ENCODE data around the gene PLEKHO2. TPM values are rescaled to one million over a fixed set of nuclear protein-coding genes. Genes with fewer than 3 reads are reported as not detected.

The PLEKHO2 gene
- total RNA-seq, 1 experiment from 2014 or later: 2.0 TPM

GRCh38 chr15:64816452-64816851 is 25.3 kb upstream of the PLEKHO2 start:
- no peak for TF ChIP-seq CTCF (IDR thresholded peaks at IDR 0.05; ENCODE audit: unreplicated experiment)
- ChIA-PET CTCF (interaction anchor here (17.5 kb wide), 1 partner anchor 87 kb away, joined by 233 read pairs; no protein-coding TSS in a partner anchor), POLR2A (no interaction called here)
- DNase-seq (ENCODE audit: unreplicated experiment): no peak
- no peak overlapping the region for H3K27ac Mint-ChIP-seq (ENCODE audit: low read depth, unreplicated experiment)
- no peaks in the 10 kb centered on the region for H3K36me3 Mint-ChIP-seq (ENCODE audit: insufficient read depth, unreplicated experiment)
- intact Hi-C loops (cut with micrococcal nuclease): no loop called here
- no peaks in the 10 kb centered on the region for H3K27me3 Mint-ChIP-seq (ENCODE audit: insufficient read depth, unreplicated experiment)
- no peak overlapping the region for H3K4me3 Mint-ChIP-seq (ENCODE audit: unreplicated experiment)
- BruUV-seq (replicated peaks): no TSS peak
- H3K9me3 Mint-ChIP-seq (ENCODE audit: unreplicated experiment): no peaks in the 10 kb centered on the region
- no peaks in the 10 kb centered on the region for H3K4me1 Mint-ChIP-seq (ENCODE audit: insufficient read depth, unreplicated experiment)

- ChIA-PET POLR2A (interaction anchor here (0.6 to 1.7 kb wide), 9 partner anchors 10 to 527 kb away, joined by 3 to 9 read pairs (median 4); partner anchors contain the start of genes PLEKHO2 and SPG21), CTCF (no interaction called here)
- H3K4me3 Mint-ChIP-seq (ENCODE audit: unreplicated experiment): peak overlapping the region; percentile 71
- intact Hi-C loops (cut with micrococcal nuclease): no loop called here
- TSS peak; percentile 52 for BruUV-seq (replicated peaks)
- no peak for DNase-seq (ENCODE audit: unreplicated experiment)
- peak overlapping the region; percentile 83 for H3K27ac Mint-ChIP-seq (ENCODE audit: low read depth, unreplicated experiment)
- H3K36me3 Mint-ChIP-seq (ENCODE audit: insufficient read depth, unreplicated experiment): peaks cover 6% of the 10 kb centered on the region
- H3K9me3 Mint-ChIP-seq (ENCODE audit: unreplicated experiment): no peaks in the 10 kb centered on the region
- peaks cover 5% of the 10 kb centered on the region for H3K4me1 Mint-ChIP-seq (ENCODE audit: insufficient read depth, unreplicated experiment)
- no peak for TF ChIP-seq CTCF (IDR thresholded peaks at IDR 0.05; ENCODE audit: unreplicated experiment)
- H3K27me3 Mint-ChIP-seq (ENCODE audit: insufficient read depth, unreplicated experiment): no peaks in the 10 kb centered on the region
These were observed 16.7 kb upstream of the PLEKHO2 start for GRCh38 chr15:64824929-64825430.

GRCh38 chr15:64825431-64826294 is 16.1 kb upstream of the PLEKHO2 start, which contains the start of gene PIF1:
TSS of gene PIF1 (minus strand) at chr15:64825647. CDS start at chr15:64824335, 1,312 bp downstream.
- CTCF ChIA-PET: interaction anchor here (0.6 to 1.1 kb wide), 2 partner anchors 10 to 169 kb away, joined by 3 to 4 read pairs; no protein-coding TSS in a partner anchor
- intact Hi-C loops (cut with micrococcal nuclease): no loop called here

More at GRCh38 chr15:64825431-64826294, 16.1 kb upstream of the PLEKHO2 start, which contains the start of gene PIF1:
- Mint-ChIP-seq H3K9me3 (ENCODE audit: unreplicated experiment) (no peaks in the 10 kb centered on the region), H3K27ac (ENCODE audit: low read depth, unreplicated experiment) (peak within 1 kb of the TSS; percentile 83), H3K4me3 (ENCODE audit: unreplicated experiment) (peak within 1 kb of the TSS; percentile 71), H3K27me3 (ENCODE audit: insufficient read depth, unreplicated experiment) (no peaks in the 10 kb centered on the region), H3K36me3 (ENCODE audit: insufficient read depth, unreplicated experiment) (peaks cover 6% of the 10 kb centered on the region), H3K4me1 (ENCODE audit: insufficient read depth, unreplicated experiment) (peaks cover 5% of the 10 kb centered on the region)
- BruUV-seq (replicated peaks): TSS peak; percentile 80
- DNase-seq (ENCODE audit: unreplicated experiment): peak; percentile 99
- POLR2A ChIA-PET: interaction anchor here (0.6 to 1.7 kb wide), 11 partner anchors 10 to 527 kb away, joined by 3 to 9 read pairs (median 4); partner anchors contain the start of genes PLEKHO2 and SPG21
- no peak for TF ChIP-seq CTCF (IDR thresholded peaks at IDR 0.05; ENCODE audit: unreplicated experiment)

Measured in MCF 10A (cell line).